Fibroblast of skin of left quadriceps (primary cell): ENCODE measurements around the gene MYOM1.

Experiments used
- DNase-seq, 2 experiments: peaks; one replicate each; pipeline ENCODE4 v3.0.0-alpha.2; 2013; ENCODE audit warnings: low read depth in 2 of 2

MYOM1 gene

GRCh38 chr18:3219631-3220335 lies at the start of gene MYOM1:
MYOM1 (minus strand) TSS chr18:3219968; CDS start chr18:3215223, 4,745 bp downstream.
- DNase-seq, result no peak

GRCh38 chr18:3269241-3269913 lies 49.6 kb upstream of the MYOM1 start:
- DNase-seq, result no peak

GRCh38 chr18:3268306-3268705 lies 48.5 kb upstream of the MYOM1 start:
- DNase-seq, result no peak

GRCh38 chr18:3266062-3266608 lies 46.4 kb upstream of the MYOM1 start:
- DNase-seq, result no peak

GRCh38 chr18:3265564-3266033 lies 45.8 kb upstream of the MYOM1 start:
- no peak for DNase-seq

- no peak for DNase-seq
These were observed 44.6 kb upstream of the MYOM1 start for GRCh38 chr18:3264362-3264761.

- DNase-seq, result no peak
These were observed 43.4 kb upstream of the MYOM1 start for GRCh38 chr18:3263132-3263700.

GRCh38 chr18:3262234-3263131 lies 42.7 kb upstream of the MYOM1 start:
- DNase-seq, result no peak

GRCh38 chr18:3261373-3262233 lies 41.8 kb upstream of the MYOM1 start, which contains the start of gene MYL12B:
MYL12B (plus strand) TSS chr18:3262133; CDS start chr18:3272899, 10,766 bp downstream.
- peak in 1 of 2 experiments; percentile 59 for DNase-seq

- DNase-seq, result no peak
These were observed 41.2 kb upstream of the MYOM1 start for GRCh38 chr18:3260995-3261372.

- DNase-seq, result no peak
These were observed 37.9 kb upstream of the MYOM1 start for GRCh38 chr18:3257627-3258120.

GRCh38 chr18:3256693-3257626 lies 37.2 kb upstream of the MYOM1 start:
- DNase-seq, result no peak

GRCh38 chr18:3255611-3256165 lies 35.9 kb upstream of the MYOM1 start:
- DNase-seq, result no peak

GRCh38 chr18:3254725-3255124 lies 35.0 kb upstream of the MYOM1 start:
- no peak for DNase-seq

GRCh38 chr18:3252843-3253242 lies 33.1 kb upstream of the MYOM1 start:
- DNase-seq, result no peak

- DNase-seq, result peak; percentile 62
These were observed 32.2 kb upstream of the MYOM1 start for GRCh38 chr18:3251963-3252277.

GRCh38 chr18:3251249-3251962 lies 31.6 kb upstream of the MYOM1 start:
- no peak for DNase-seq
